ENCODE data around the gene PALMD.

DNA sequence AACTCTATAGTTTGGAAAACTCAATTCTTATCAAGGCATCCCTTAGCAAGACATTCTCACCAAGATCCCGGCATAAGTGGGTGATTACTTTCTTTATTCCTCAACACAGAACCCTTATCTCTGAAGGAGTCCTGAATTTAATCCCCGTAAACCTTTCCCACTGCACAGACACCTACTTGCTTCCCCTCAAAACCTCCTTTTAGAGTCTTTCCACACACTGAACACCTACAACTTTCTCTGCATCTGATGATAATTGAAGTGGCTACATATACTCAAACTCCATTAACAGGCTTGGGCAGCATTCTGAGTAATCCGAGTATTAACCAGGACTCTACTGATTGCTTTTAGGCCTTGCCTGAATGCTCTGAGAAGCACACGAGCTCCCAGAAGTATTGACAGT is 23.5 kb downstream of the PALMD start:
- TF ChIP-seq, protein P1, sequence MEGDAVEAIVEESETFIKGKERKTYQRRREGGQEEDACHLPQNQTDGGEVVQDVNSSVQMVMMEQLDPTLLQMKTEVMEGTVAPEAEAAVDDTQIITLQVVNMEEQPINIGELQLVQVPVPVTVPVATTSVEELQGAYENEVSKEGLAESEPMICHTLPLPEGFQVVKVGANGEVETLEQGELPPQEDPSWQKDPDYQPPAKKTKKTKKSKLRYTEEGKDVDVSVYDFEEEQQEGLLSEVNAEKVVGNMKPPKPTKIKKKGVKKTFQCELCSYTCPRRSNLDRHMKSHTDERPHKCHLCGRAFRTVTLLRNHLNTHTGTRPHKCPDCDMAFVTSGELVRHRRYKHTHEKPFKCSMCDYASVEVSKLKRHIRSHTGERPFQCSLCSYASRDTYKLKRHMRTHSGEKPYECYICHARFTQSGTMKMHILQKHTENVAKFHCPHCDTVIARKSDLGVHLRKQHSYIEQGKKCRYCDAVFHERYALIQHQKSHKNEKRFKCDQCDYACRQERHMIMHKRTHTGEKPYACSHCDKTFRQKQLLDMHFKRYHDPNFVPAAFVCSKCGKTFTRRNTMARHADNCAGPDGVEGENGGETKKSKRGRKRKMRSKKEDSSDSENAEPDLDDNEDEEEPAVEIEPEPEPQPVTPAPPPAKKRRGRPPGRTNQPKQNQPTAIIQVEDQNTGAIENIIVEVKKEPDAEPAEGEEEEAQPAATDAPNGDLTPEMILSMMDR (IDR thresholded peaks at IDR 0.05; ENCODE audit: poor library complexity): no peak
- TF ChIP-seq EZH2phosphoT487 (IDR thresholded peaks at IDR 0.05; ENCODE audit: low read depth, severe bottlenecking, unreplicated experiment): no peak

Data from hepatocyte (in vitro differentiated cells).